Panc1 (cell line): Measurements from ENCODE around the gene TRPV6. TPM values are rescaled to one million over a fixed set of nuclear protein-coding genes. Genes with fewer than 3 reads are reported as not detected.

Experiments used
- ATAC-seq: fragments of 200-7000 bp; cut with Tn5 transposase; 2 replicates; pipeline ENCODE4 v1.9.1; 2020; ENCODE audit warnings: mild to moderate bottlenecking, moderate library complexity
- BruUV-seq: library from RNA; stranded (reverse); fragments of 400-500 nt; replicated peaks from 2 replicates; lab custom pipeline; 2021; lab: Mats Ljungman, UMichigan
- CTCF ChIA-PET: fragments of 300-600 bp; sonication (Branson Sonifier 250); formaldehyde crosslinking; loops from one replicate; lab custom pipeline; 2022; ENCODE audit warnings: antibody characterized with exemption; lab: Charles Lee
- POLR2A ChIA-PET: fragments of 300-600 bp; sonication (Branson Sonifier 250); formaldehyde crosslinking; loops from one replicate; lab custom pipeline; 2022; ENCODE audit warnings: antibody characterized with exemption; lab: Charles Lee
- DNase-seq: peaks from one replicate; pipeline ENCODE4 v3.0.0-alpha.2; 2010; ENCODE audit warnings: low read depth, low spot score
- H3K27ac ChIP-seq: 2 replicates; pipeline ENCODE4 v1.5.1; 2011; ENCODE audit warnings: mild to moderate bottlenecking, low read length, inconsistent platforms
- H3K27me3 ChIP-seq: fragments of 200-500 bp; sonication (Bioruptor generic); 2 replicates; pipeline ENCODE4 v1.6.0; 2014; ENCODE audit warnings: low read length, inconsistent platforms; ENCODE audit not compliant: control insufficient read depth, insufficient read depth
- H3K36me3 ChIP-seq: fragments of 200-500 bp; sonication (Bioruptor generic); 2 replicates; pipeline ENCODE4 v1.5.1; 2014; ENCODE audit warnings: inconsistent platforms, mild to moderate bottlenecking, low read length, moderate library complexity; ENCODE audit not compliant: control insufficient read depth, insufficient read depth
- H3K4me1 ChIP-seq: 2 replicates; pipeline ENCODE4 v1.5.1; 2011; ENCODE audit warnings: inconsistent platforms, mild to moderate bottlenecking, low read length, moderate library complexity; ENCODE audit not compliant: control insufficient read depth, insufficient read depth
- H3K4me3 ChIP-seq, 2 experiments: 2 replicates each; pipeline ENCODE4 v1.5.1; 2011 to 2012; ENCODE audit warnings: low read depth in 2 of 2, low read length in 2 of 2, mild to moderate bottlenecking in 2 of 2, inconsistent platforms in 1 of 2, moderate library complexity in 1 of 2
- H3K9me3 ChIP-seq: fragments of 200-500 bp; sonication (Bioruptor generic); 2 replicates; pipeline ENCODE4 v1.5.1; 2014; ENCODE audit warnings: low read depth, mild to moderate bottlenecking, inconsistent platforms, low read length, moderate library complexity; ENCODE audit not compliant: control insufficient read depth, insufficient read depth
- POLR2AphosphoS5 ChIP-seq: IDR thresholded peaks from 2 replicates; pipeline ENCODE4 v1.6.1; 2012; ENCODE audit warnings: mild to moderate bottlenecking, low read depth, low read length, moderate library complexity
- SIN3A ChIP-seq: IDR thresholded peaks from 2 replicates; pipeline ENCODE4 v1.6.1; 2012; ENCODE audit warnings: low read depth, mild to moderate bottlenecking, low read length, moderate library complexity, borderline replicate concordance; ENCODE audit not compliant: insufficient read depth
- TCF7L2 ChIP-seq: IDR thresholded peaks from 2 replicates; pipeline ENCODE4 v1.6.1; 2011; ENCODE audit warnings: mild to moderate bottlenecking, low read depth, low read length, inconsistent platforms
- in situ Hi-C: cut with HindIII; loops from 2 replicates; pipeline ENCODE4 v1.10.0; 2016; ENCODE audit warnings: low sequenced_read_pairs, low pct_unique_long_range_greater_than_20kb
- intact Hi-C: fragments of 100-400 bp; cut with micrococcal nuclease; formaldehyde crosslinking; loops from one replicate; pipeline ENCODE4 v1.10.0; 2022; ENCODE audit not compliant: unreplicated experiment
- total RNA-seq: library from RNA; stranded (reverse); gene quantifications from one replicate; pipeline ENCODE4 v1.2.1, GENCODE V29; 2021; ENCODE audit not compliant: unreplicated experiment
- TF ChIP-seq, protein P1 (sequence below), 2 experiments: IDR thresholded peaks; 2 replicates each; pipeline ENCODE4 v1.6.1; 2011 to 2012; ENCODE audit warnings: low read depth in 2 of 2, control low read depth in 1 of 2, low read length in 1 of 2, mild to moderate bottlenecking in 1 of 2, moderate library complexity in 1 of 2; ENCODE audit not compliant: insufficient read depth in 1 of 2
- TF ChIP-seq, protein P2 (sequence below): fragments of 450-650 bp; IDR thresholded peaks from 2 replicates; pipeline ENCODE4 v1.5.1; 2017; ENCODE audit warnings: mild to moderate bottlenecking

The TRPV6 gene
- total RNA-seq, 1 experiment from 2014 or later, result not detected

DNA sequence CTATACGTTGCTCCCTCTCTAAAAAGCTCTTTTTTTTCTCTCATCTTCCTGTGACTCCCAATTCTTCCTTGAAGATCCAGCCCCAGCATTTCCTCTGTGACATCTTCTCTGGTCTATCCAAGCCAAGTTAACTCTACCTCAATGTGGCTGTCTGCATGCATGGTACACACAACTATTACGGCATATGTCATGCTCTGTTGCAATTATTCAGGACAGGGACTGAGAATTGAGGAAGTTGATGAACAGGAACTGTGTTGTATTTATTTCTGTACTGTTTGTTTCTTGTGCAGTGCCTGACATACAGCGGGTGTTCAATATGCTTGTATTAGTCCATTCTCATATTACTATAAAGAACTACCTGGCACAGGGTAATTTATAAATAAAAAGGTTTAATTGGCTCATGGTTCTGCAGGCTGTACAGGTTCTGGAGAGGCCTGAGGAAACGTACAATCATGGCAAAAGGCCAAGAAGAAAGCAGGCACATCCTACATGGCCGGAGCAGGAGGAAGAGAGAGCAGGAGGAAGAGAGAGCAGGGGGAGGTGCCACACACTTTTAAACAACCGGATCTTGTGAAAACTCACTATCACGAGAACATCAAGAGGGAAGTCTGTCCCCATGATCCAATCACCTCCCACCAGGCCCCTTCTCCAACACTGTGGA is 41.7 kb upstream of the TRPV6 start:
- TF ChIP-seq POLR2AphosphoS5 (no peak), TCF7L2 (no peak), SIN3A (no peak)
- TF ChIP-seq, protein P1, sequence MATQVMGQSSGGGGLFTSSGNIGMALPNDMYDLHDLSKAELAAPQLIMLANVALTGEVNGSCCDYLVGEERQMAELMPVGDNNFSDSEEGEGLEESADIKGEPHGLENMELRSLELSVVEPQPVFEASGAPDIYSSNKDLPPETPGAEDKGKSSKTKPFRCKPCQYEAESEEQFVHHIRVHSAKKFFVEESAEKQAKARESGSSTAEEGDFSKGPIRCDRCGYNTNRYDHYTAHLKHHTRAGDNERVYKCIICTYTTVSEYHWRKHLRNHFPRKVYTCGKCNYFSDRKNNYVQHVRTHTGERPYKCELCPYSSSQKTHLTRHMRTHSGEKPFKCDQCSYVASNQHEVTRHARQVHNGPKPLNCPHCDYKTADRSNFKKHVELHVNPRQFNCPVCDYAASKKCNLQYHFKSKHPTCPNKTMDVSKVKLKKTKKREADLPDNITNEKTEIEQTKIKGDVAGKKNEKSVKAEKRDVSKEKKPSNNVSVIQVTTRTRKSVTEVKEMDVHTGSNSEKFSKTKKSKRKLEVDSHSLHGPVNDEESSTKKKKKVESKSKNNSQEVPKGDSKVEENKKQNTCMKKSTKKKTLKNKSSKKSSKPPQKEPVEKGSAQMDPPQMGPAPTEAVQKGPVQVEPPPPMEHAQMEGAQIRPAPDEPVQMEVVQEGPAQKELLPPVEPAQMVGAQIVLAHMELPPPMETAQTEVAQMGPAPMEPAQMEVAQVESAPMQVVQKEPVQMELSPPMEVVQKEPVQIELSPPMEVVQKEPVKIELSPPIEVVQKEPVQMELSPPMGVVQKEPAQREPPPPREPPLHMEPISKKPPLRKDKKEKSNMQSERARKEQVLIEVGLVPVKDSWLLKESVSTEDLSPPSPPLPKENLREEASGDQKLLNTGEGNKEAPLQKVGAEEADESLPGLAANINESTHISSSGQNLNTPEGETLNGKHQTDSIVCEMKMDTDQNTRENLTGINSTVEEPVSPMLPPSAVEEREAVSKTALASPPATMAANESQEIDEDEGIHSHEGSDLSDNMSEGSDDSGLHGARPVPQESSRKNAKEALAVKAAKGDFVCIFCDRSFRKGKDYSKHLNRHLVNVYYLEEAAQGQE (IDR thresholded peaks at IDR 0.05; ENCODE audit: insufficient read depth in 1 of 2, low read depth in 2 of 2, low read length in 1 of 2), result no peak
- TF ChIP-seq, protein P2, sequence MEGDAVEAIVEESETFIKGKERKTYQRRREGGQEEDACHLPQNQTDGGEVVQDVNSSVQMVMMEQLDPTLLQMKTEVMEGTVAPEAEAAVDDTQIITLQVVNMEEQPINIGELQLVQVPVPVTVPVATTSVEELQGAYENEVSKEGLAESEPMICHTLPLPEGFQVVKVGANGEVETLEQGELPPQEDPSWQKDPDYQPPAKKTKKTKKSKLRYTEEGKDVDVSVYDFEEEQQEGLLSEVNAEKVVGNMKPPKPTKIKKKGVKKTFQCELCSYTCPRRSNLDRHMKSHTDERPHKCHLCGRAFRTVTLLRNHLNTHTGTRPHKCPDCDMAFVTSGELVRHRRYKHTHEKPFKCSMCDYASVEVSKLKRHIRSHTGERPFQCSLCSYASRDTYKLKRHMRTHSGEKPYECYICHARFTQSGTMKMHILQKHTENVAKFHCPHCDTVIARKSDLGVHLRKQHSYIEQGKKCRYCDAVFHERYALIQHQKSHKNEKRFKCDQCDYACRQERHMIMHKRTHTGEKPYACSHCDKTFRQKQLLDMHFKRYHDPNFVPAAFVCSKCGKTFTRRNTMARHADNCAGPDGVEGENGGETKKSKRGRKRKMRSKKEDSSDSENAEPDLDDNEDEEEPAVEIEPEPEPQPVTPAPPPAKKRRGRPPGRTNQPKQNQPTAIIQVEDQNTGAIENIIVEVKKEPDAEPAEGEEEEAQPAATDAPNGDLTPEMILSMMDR, result no peak
- no TSS peak for BruUV-seq
- CTCF ChIA-PET, result no interaction called here
- no peak overlapping the region for H3K27ac ChIP-seq
- no peaks in the 10 kb centered on the region; the same call in 1 of the 2 replicates for H3K27me3 ChIP-seq
- no peaks in the 10 kb centered on the region for H3K4me1 ChIP-seq
- no peak overlapping the region for H3K4me3 ChIP-seq
- no peak for DNase-seq
- no peak for ATAC-seq
- no peaks in the 10 kb centered on the region for H3K36me3 ChIP-seq
- intact Hi-C loops (no loop called here), in situ Hi-C loops (no loop called here)
- no peaks in the 10 kb centered on the region for H3K9me3 ChIP-seq
- POLR2A ChIA-PET, result no interaction called here

DNA sequence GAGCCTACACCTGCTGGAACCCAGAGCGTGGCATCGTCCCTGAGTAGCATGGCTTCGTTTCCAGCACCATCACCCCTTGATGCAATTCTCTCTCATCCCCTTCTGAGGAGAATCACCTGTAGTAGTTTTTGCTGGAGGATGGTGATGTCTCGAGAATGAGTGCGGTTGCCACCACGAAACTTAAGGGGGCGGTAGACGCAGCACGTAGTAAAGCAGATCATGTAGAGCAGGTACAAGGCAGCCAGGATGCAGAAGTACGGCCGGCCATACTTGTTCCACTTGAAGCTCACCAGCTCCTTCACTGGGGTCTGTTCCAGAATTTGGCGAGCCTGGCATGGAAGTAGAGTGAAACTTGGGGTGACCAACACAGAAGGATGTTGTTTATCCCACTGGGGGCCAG is 39.9 kb upstream of the TRPV6 start:
- no TSS peak for BruUV-seq
- TF ChIP-seq, protein P2, result no peak
- no peak for TF ChIP-seq SIN3A
- no peak for TF ChIP-seq TCF7L2
- TF ChIP-seq, protein P1 (IDR thresholded peaks at IDR 0.05; ENCODE audit: insufficient read depth in 1 of 2, low read depth in 2 of 2, low read length in 1 of 2), result no peak
- no peak for TF ChIP-seq POLR2AphosphoS5
- intact Hi-C loops (no loop called here), in situ Hi-C loops (no loop called here)
- ATAC-seq, result no peak
- H3K4me3 ChIP-seq, result no peak overlapping the region
- H3K36me3 ChIP-seq, result no peaks in the 10 kb centered on the region
- no peak for DNase-seq
- H3K27me3 ChIP-seq, result no peaks in the 10 kb centered on the region; the same call in 1 of the 2 replicates
- ChIA-PET POLR2A (no interaction called here), CTCF (no interaction called here)
- no peak overlapping the region for H3K27ac ChIP-seq
- no peaks in the 10 kb centered on the region for H3K9me3 ChIP-seq
- H3K4me1 ChIP-seq, result no peaks in the 10 kb centered on the region
